Activated naive CD4-positive, alpha-beta T cell treated with anti-CD3 and anti-CD28 coated beads, Interleukin-2, amount 50 U/mL, for 72 hours (primary cell): ENCODE results near the gene LRRC18. TPM values are rescaled to one million over a fixed set of nuclear protein-coding genes. Genes with fewer than 3 reads are reported as not detected.

ENCODE experiments used
- ATAC-seq, 2 donors: fragments of 150-1000 bp; cut with Tn5 transposase; 2 replicates each; pipeline ENCODE4 v1.10.0; 2021; ENCODE audit warnings: mild to moderate bottlenecking in 2 of 2, moderate library complexity in 2 of 2
- DNase-seq, 2 donors: peaks; one replicate each; pipeline ENCODE4 v3.0.0; 2021 to 2022; ENCODE audit warnings: low spot score in 2 of 2
- H3K27ac Mint-ChIP-seq, 2 donors: one replicate each; pipeline ENCODE4 v1.8.0; 2022; ENCODE audit warnings: mild to moderate bottlenecking in 2 of 2, mixed read lengths in 2 of 2
- H3K36me3 Mint-ChIP-seq, 2 donors: one replicate each; pipeline ENCODE4 v1.8.0; 2022; ENCODE audit warnings: mixed read lengths in 2 of 2
- H3K9me3 Mint-ChIP-seq, 2 donors: one replicate each; pipeline ENCODE4 v1.8.0; 2022; ENCODE audit warnings: mixed read lengths in 2 of 2
- total RNA-seq, 2 donors: library from RNA; stranded (reverse); gene quantifications; one replicate each; pipeline ENCODE4 v1.2.3, GENCODE V29; 2022

The LRRC18 gene
- total RNA-seq, 2 donors from 2014 or later: not detected

- H3K9me3 Mint-ChIP-seq: no peaks in the 10 kb centered on the region
- no peaks in the 10 kb centered on the region for H3K36me3 Mint-ChIP-seq
- H3K27ac Mint-ChIP-seq: no peak overlapping the region
- no peak for DNase-seq
- ATAC-seq: no peak
Observed at GRCh38 chr10:48878091-48878490, 61.5 kb downstream of the LRRC18 start.

- DNase-seq: no peak
- Mint-ChIP-seq H3K27ac (no peak overlapping the region), H3K9me3 (no peaks in the 10 kb centered on the region), H3K36me3 (no peaks in the 10 kb centered on the region)
- ATAC-seq: no peak
Observed at GRCh38 chr10:48872234-48872633, 67.4 kb downstream of the LRRC18 start.

Other genes starting within 250 kb of the LRRC18 start
- not detected for gene VSTM4, start 175.7 kb upstream of the LRRC18 start, total RNA-seq
- not detected for gene FAM170B, start 194.2 kb upstream of the LRRC18 start, total RNA-seq
- 1 to 10 TPM; 2.0 to 4.0 TPM for gene TMEM273, start 248.6 kb upstream of the LRRC18 start, total RNA-seq